GM06990 (cell line): ENCODE measurements around the gene CCT5.
"Not testable (repeated sequence)": the region's sequence is repeated elsewhere in the genome, so short reads cannot be mapped to it uniquely, and the experiment has no call there.

Source experiments
- DNase-seq: peaks from one replicate; pipeline ENCODE4 v3.0.0-alpha.2; 2011; ENCODE audit not compliant: insufficient read length; ENCODE audit errors: extremely low read depth
- H3K27me3 ChIP-seq: replicated peaks from 2 replicates; pipeline ENCODE4 v1.6.0; 2011; ENCODE audit warnings: low read length; ENCODE audit not compliant: control insufficient read depth, insufficient read depth
- H3K36me3 ChIP-seq: 2 replicates; pipeline ENCODE4 v1.5.1; 2011; ENCODE audit warnings: low read length; ENCODE audit not compliant: control insufficient read depth, insufficient read depth
- H3K4me3 ChIP-seq: replicated peaks from 2 replicates; pipeline ENCODE4 v1.5.1; 2011; ENCODE audit warnings: low read depth, mild to moderate bottlenecking, control low read depth, low read length
- CTCF ChIP-seq: IDR thresholded peaks from 2 replicates; pipeline ENCODE4 v1.5.1; 2011; ENCODE audit warnings: low read length, control low read depth, mild to moderate bottlenecking, inconsistent platforms; ENCODE audit not compliant: insufficient read depth, poor library complexity, severe bottlenecking

The CCT5 gene

GRCh38 chr5:10233505-10233904 lies 16.6 kb upstream of the CCT5 start:
- H3K36me3 ChIP-seq, result peaks cover 8% of the 10 kb centered on the region
- DNase-seq, result no peak
- no peak overlapping the region for H3K4me3 ChIP-seq
- no peak for TF ChIP-seq CTCF
- no peaks in the 10 kb centered on the region for H3K27me3 ChIP-seq

- no peak for DNase-seq
- Histone ChIP-seq H3K36me3 (peaks cover 8% of the 10 kb centered on the region), H3K27me3 (no peaks in the 10 kb centered on the region), H3K4me3 (no peak overlapping the region)
- TF ChIP-seq CTCF, result no peak
These were observed 14.7 kb upstream of the CCT5 start for GRCh38 chr5:10235350-10235749.

GRCh38 chr5:10243660-10244240 lies 6.3 kb upstream of the CCT5 start:
- Histone ChIP-seq H3K4me3 (no peak overlapping the region), H3K36me3 (no peaks in the 10 kb centered on the region; the same call in 1 of the 2 replicates), H3K27me3 (no peaks in the 10 kb centered on the region)
- TF ChIP-seq CTCF, result no peak
- no peak for DNase-seq

- H3K4me3 ChIP-seq, result no peak overlapping the region
- DNase-seq, result no peak
- no peaks in the 10 kb centered on the region for H3K36me3 ChIP-seq
- no peak for TF ChIP-seq CTCF
- H3K27me3 ChIP-seq, result no peaks in the 10 kb centered on the region
These were observed 5.6 kb upstream of the CCT5 start for GRCh38 chr5:10244342-10244944.

- no peak overlapping the region for H3K4me3 ChIP-seq
- TF ChIP-seq CTCF, result no peak
- no peak for DNase-seq
- H3K36me3 ChIP-seq, result no peaks in the 10 kb centered on the region
- H3K27me3 ChIP-seq, result no peaks in the 10 kb centered on the region
These were observed 3.3 kb upstream of the CCT5 start for GRCh38 chr5:10246761-10247160.

- DNase-seq, H3K27me3 ChIP-seq, H3K4me3 ChIP-seq, H3K36me3 ChIP-seq: not testable (repeated sequence)
These were observed 2.9 kb upstream of the CCT5 start for GRCh38 chr5:10247217-10247616.
